ENCODE data around the gene YTHDF1.

The YTHDF1 gene

DNA sequence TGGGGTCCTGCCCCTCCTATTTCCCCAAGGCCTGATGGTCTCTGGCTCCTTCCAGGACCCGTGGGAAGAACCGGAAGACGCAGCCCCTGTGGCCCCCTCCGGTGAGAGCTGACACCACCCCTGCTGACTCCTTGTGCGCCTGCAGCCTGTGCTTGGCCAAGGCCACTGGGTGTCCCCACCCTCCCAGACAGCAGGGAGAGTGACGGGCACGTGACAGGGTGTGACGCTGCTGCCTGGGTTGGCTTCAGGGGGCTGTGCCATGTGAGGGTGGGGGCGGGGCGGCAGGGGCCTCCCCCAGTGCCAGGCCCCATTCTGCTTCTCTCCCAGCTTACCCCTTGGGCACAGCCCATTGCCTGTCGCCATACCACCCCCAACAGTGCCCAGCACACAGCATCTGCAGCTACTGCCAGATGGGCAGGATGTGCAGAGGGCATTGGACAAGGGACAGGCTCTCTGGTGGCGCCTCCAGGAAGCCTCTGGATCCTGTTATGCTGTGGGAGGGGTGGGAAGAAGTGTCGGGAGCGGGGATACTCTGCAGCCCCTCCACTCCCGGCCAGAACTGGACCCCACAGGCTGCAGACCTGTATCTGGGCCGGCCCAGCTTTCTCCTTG, 22.7 kb upstream of the YTHDF1 start:
- DNase-seq, result no peak
- H3K4me3 ChIP-seq (ENCODE audit: insufficient read depth in 1 of 2, low read depth in 1 of 2, low read length in 2 of 2), result no peak overlapping the region
- H3K79me1 ChIP-seq (replicated peaks; ENCODE audit: low read length, poor library complexity, severe bottlenecking), result no peaks in the 10 kb centered on the region
- H3K4me1 ChIP-seq (ENCODE audit: control insufficient read depth, insufficient read depth, low read depth, low read length), result peaks cover 54% of the 10 kb centered on the region
- H2BK12ac ChIP-seq (ENCODE audit: low read length in 2 of 2), result peak overlapping the region in 1 of 2 experiments; percentile 37
- H3K27me3 ChIP-seq (ENCODE audit: control insufficient read depth in 1 of 2, insufficient read depth in 1 of 2, low read length in 2 of 2), result peaks cover 0 to 21% of the 10 kb centered on the region in 2 experiments
- H3K4ac ChIP-seq (ENCODE audit: low read depth in 1 of 2, low read length in 2 of 2), result no peak overlapping the region
- H3K9ac ChIP-seq (ENCODE audit: low read length), result no peak overlapping the region
- no peak overlapping the region for H3K27ac ChIP-seq (ENCODE audit: low read length, poor library complexity, severe bottlenecking)
- H2BK15ac ChIP-seq (ENCODE audit: low read depth, poor library complexity, severe bottlenecking), result peak overlapping the region; percentile 73
- WGBS, result 71% methylated on average over 12 of the region's 16 CpGs
- no peak overlapping the region for H2AK5ac ChIP-seq (ENCODE audit: low read length, severe bottlenecking)
- H2BK120ac ChIP-seq (ENCODE audit: low read depth, low read length), result no peak overlapping the region
- H3K23ac ChIP-seq (ENCODE audit: low read length in 2 of 2), result no peak overlapping the region
- peaks cover 0 to 26% of the 10 kb centered on the region in 2 experiments for H3K36me3 ChIP-seq (ENCODE audit: control insufficient read depth in 1 of 2, insufficient read depth in 2 of 2, low read depth in 1 of 2, low read length in 2 of 2)
- no peak overlapping the region for H3K14ac ChIP-seq (ENCODE audit: low read length in 2 of 2)
- H2AFZ ChIP-seq (ENCODE audit: low read depth, low read length), result no peak overlapping the region
- H4K91ac ChIP-seq (ENCODE audit: low read length), result no peak overlapping the region
- no peak overlapping the region for H2BK5ac ChIP-seq (ENCODE audit: low read depth, low read length, poor library complexity, severe bottlenecking)
- H4K8ac ChIP-seq (ENCODE audit: low read length), result no peak overlapping the region
- peak overlapping the region in 1 of 2 experiments; percentile 46 for H3K18ac ChIP-seq (ENCODE audit: low read depth in 1 of 2, low read length in 2 of 2)
- no peaks in the 10 kb centered on the region for H3K9me3 ChIP-seq (ENCODE audit: control insufficient read depth, low read length)
- H3K4me2 ChIP-seq (ENCODE audit: low read length, poor library complexity, severe bottlenecking), result no peak overlapping the region

DNA sequence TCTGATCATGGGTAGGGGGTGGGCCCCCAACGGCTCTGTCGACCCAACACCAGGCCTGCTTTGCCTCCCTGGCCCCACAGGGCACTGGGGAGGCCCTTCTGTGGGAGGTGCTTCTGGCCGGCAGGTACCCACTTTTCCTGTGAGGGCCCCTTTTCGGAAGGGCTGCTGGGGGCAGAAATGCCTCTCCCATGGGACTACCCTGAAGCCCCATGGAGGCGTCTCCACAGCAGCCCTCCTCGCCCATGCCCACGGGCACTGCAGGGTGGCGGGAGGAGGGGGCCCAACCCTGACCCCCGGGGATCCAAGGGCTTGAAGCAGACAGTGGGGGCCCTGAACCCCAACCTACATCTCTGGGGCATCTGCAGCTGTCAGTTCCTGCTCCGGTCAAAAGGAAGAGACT, 22.1 kb upstream of the YTHDF1 start:
- Histone ChIP-seq H3K14ac (ENCODE audit: low read length in 2 of 2) (no peak overlapping the region), H3K27ac (ENCODE audit: low read length, poor library complexity, severe bottlenecking) (no peak overlapping the region), H3K4me2 (ENCODE audit: low read length, poor library complexity, severe bottlenecking) (no peak overlapping the region), H3K9me3 (ENCODE audit: control insufficient read depth, low read length) (no peaks in the 10 kb centered on the region), H3K36me3 (ENCODE audit: control insufficient read depth in 1 of 2, insufficient read depth in 2 of 2, low read depth in 1 of 2, low read length in 2 of 2) (peaks cover 0 to 20% of the 10 kb centered on the region in 2 experiments), H3K4me3 (ENCODE audit: insufficient read depth in 1 of 2, low read depth in 1 of 2, low read length in 2 of 2) (no peak overlapping the region), H3K9ac (ENCODE audit: low read length) (no peak overlapping the region), H2AK5ac (ENCODE audit: low read length, severe bottlenecking) (no peak overlapping the region), H2BK12ac (ENCODE audit: low read length in 2 of 2) (peak overlapping the region in 1 of 2 experiments; percentile 37), H3K4me1 (ENCODE audit: control insufficient read depth, insufficient read depth, low read depth, low read length) (peaks cover 60% of the 10 kb centered on the region), H3K27me3 (ENCODE audit: control insufficient read depth in 1 of 2, insufficient read depth in 1 of 2, low read length in 2 of 2) (peaks cover 0 to 21% of the 10 kb centered on the region in 2 experiments), H4K8ac (ENCODE audit: low read length) (no peak overlapping the region), H3K4ac (ENCODE audit: low read depth in 1 of 2, low read length in 2 of 2) (no peak overlapping the region), H2BK5ac (ENCODE audit: low read depth, low read length, poor library complexity, severe bottlenecking) (no peak overlapping the region), H2BK15ac (ENCODE audit: low read depth, poor library complexity, severe bottlenecking) (no peak overlapping the region), H2BK120ac (ENCODE audit: low read depth, low read length) (no peak overlapping the region), H3K79me1 (replicated peaks; ENCODE audit: low read length, poor library complexity, severe bottlenecking) (no peaks in the 10 kb centered on the region), H3K23ac (ENCODE audit: low read length in 2 of 2) (no peak overlapping the region), H3K18ac (ENCODE audit: low read depth in 1 of 2, low read length in 2 of 2) (no peak overlapping the region), H2AFZ (ENCODE audit: low read depth, low read length) (no peak overlapping the region), H4K91ac (ENCODE audit: low read length) (no peak overlapping the region)
- WGBS, result 97% methylated on average over 10 of the region's 10 CpGs
- no peak for DNase-seq

DNA sequence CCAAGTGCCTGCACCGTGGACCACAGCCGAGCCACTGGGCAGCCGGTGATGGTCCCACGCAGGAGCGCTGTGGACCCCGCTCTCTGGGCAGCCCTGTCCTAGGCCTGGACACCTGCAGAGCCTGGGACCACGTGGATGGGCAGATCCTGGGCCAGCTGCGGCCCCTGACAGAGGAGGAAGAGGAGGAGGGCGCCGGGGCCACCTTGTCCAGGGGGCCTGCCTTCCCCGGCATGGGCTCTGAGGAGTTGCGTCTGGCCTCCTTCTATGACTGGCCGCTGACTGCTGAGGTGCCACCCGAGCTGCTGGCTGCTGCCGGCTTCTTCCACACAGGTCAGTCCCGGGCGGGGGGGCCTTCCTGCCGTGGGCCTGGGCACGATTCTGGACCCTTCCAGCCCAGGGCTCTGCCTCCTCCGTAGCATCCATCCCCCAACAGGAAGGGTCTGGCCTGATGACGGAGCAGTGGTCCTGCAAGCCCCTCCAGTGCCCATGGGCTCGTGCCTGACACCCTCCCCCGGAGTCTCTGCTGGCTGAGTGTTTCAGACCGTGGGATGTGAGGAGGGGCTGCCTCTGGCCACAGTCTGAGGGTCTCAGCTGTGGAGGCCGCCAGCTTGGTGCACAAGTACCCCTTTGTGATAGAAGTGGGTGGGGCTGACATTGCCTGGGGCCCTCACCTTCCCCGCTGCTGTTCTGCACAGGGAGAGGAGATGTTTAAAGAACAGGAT, 20.3 kb upstream of the YTHDF1 start:
- Histone ChIP-seq H3K4me3 (ENCODE audit: insufficient read depth in 1 of 2, low read depth in 1 of 2, low read length in 2 of 2) (no peak overlapping the region), H3K9ac (ENCODE audit: low read length) (no peak overlapping the region), H2BK5ac (ENCODE audit: low read depth, low read length, poor library complexity, severe bottlenecking) (no peak overlapping the region), H4K8ac (ENCODE audit: low read length) (peak overlapping the region; percentile 59), H4K91ac (ENCODE audit: low read length) (peak overlapping the region; percentile 85), H3K9me3 (ENCODE audit: control insufficient read depth, low read length) (no peaks in the 10 kb centered on the region), H3K14ac (ENCODE audit: low read length in 2 of 2) (peak overlapping the region in 1 of 2 experiments; percentile 10), H3K4ac (ENCODE audit: low read depth in 1 of 2, low read length in 2 of 2) (peak overlapping the region in 1 of 2 experiments; percentile 73), H2BK120ac (ENCODE audit: low read depth, low read length) (peak overlapping the region; percentile 21), H3K23ac (ENCODE audit: low read length in 2 of 2) (no peak overlapping the region), H3K27ac (ENCODE audit: low read length, poor library complexity, severe bottlenecking) (no peak overlapping the region), H3K27me3 (ENCODE audit: control insufficient read depth in 1 of 2, insufficient read depth in 1 of 2, low read length in 2 of 2) (peaks cover 0 to 15% of the 10 kb centered on the region in 2 experiments), H2BK15ac (ENCODE audit: low read depth, poor library complexity, severe bottlenecking) (peak overlapping the region; percentile 92), H2AFZ (ENCODE audit: low read depth, low read length) (no peak overlapping the region), H2AK5ac (ENCODE audit: low read length, severe bottlenecking) (peak overlapping the region; percentile 71), H3K18ac (ENCODE audit: low read depth in 1 of 2, low read length in 2 of 2) (peak overlapping the region; percentile 77 to 84), H2BK12ac (ENCODE audit: low read length in 2 of 2) (peak overlapping the region; percentile 4 to 69), H3K4me1 (ENCODE audit: control insufficient read depth, insufficient read depth, low read depth, low read length) (peaks cover 62% of the 10 kb centered on the region), H3K79me1 (replicated peaks; ENCODE audit: low read length, poor library complexity, severe bottlenecking) (no peaks in the 10 kb centered on the region), H3K36me3 (ENCODE audit: control insufficient read depth in 1 of 2, insufficient read depth in 2 of 2, low read depth in 1 of 2, low read length in 2 of 2) (peaks cover 0 to 6% of the 10 kb centered on the region in 2 experiments), H3K4me2 (ENCODE audit: low read length, poor library complexity, severe bottlenecking) (no peak overlapping the region)
- no peak for DNase-seq
- 89% methylated on average over 25 of the region's 26 CpGs for WGBS

DNA sequence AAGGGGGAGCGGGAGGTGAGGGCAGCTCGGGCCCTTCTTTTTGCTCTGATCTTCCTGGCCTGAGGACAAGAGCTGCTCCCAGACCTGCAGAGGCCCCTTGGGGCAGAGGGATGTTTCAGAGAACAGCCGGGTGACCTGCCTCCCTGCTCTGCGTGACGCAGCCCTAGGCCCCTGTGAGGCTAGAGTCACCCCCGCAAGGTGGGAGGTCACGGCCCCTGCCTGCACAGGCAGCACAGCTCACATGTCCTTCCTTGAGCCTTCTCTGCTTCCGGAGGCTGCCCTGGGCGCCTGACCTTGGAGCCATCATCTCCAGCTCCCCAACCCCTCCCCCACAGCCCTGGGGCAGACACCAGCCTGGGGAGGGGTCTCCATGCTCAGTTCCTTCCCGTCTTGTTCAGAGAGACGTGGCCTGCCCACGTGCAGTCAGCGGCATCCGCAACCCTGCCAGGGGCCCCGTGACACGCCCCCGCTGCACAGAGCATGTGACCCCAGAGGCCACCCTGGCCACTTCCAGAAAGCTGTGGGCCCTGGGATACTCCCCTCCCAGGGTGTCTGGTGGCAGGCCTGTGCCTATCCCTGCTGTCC, 19.6 kb upstream of the YTHDF1 start, which contains the start of gene BIRC7:
Gene BIRC7 (plus strand): TSS at position 507 of the 585 bp plus-strand sequence. CDS start 192 bp downstream, outside the sequence.
- Histone ChIP-seq H3K4me1 (ENCODE audit: control insufficient read depth, insufficient read depth, low read depth, low read length) (peaks cover 62% of the 10 kb centered on the region), H2BK5ac (ENCODE audit: low read depth, low read length, poor library complexity, severe bottlenecking) (peak within 1 kb of the TSS; percentile 58), H3K9me3 (ENCODE audit: control insufficient read depth, low read length) (no peaks in the 10 kb centered on the region), H3K18ac (ENCODE audit: low read depth in 1 of 2, low read length in 2 of 2) (peak within 1 kb of the TSS; percentile 77 to 92), H3K4me3 (ENCODE audit: insufficient read depth in 1 of 2, low read depth in 1 of 2, low read length in 2 of 2) (no peak within 1 kb of the TSS), H3K27ac (ENCODE audit: low read length, poor library complexity, severe bottlenecking) (peak within 1 kb of the TSS; percentile 28), H4K8ac (ENCODE audit: low read length) (peak within 1 kb of the TSS; percentile 86), H2BK12ac (ENCODE audit: low read length in 2 of 2) (peak within 1 kb of the TSS; percentile 88 to 99), H4K91ac (ENCODE audit: low read length) (peak within 1 kb of the TSS; percentile 85), H2BK15ac (ENCODE audit: low read depth, poor library complexity, severe bottlenecking) (peak within 1 kb of the TSS; percentile 99), H3K36me3 (ENCODE audit: control insufficient read depth in 1 of 2, insufficient read depth in 2 of 2, low read depth in 1 of 2, low read length in 2 of 2) (no peaks in the 10 kb centered on the region), H3K9ac (ENCODE audit: low read length) (no peak within 1 kb of the TSS), H3K27me3 (ENCODE audit: control insufficient read depth in 1 of 2, insufficient read depth in 1 of 2, low read length in 2 of 2) (peaks cover 0 to 12% of the 10 kb centered on the region in 2 experiments), H3K4me2 (ENCODE audit: low read length, poor library complexity, severe bottlenecking) (peak within 1 kb of the TSS; percentile 20), H3K4ac (ENCODE audit: low read depth in 1 of 2, low read length in 2 of 2) (peak within 1 kb of the TSS; percentile 73 to 75), H3K23ac (ENCODE audit: low read length in 2 of 2) (no peak within 1 kb of the TSS), H2AFZ (ENCODE audit: low read depth, low read length) (peak within 1 kb of the TSS; percentile 14), H3K14ac (ENCODE audit: low read length in 2 of 2) (peak within 1 kb of the TSS in 1 of 2 experiments; percentile 10), H2AK5ac (ENCODE audit: low read length, severe bottlenecking) (peak within 1 kb of the TSS; percentile 71), H2BK120ac (ENCODE audit: low read depth, low read length) (peak within 1 kb of the TSS; percentile 21), H3K79me1 (replicated peaks; ENCODE audit: low read length, poor library complexity, severe bottlenecking) (no peaks in the 10 kb centered on the region)
- DNase-seq, result peak; percentile 35
- 37% methylated on average over 16 of the region's 17 CpGs for WGBS

Data from mesenchymal stem cell (in vitro differentiated cells and primary cell).